IPS DF 6.9 (cell line): Measurements from ENCODE around the gene FAM241A.
"Not testable (repeated sequence)": the region's sequence is repeated elsewhere in the genome, so short reads cannot be mapped to it uniquely, and the experiment has no call there.

Experiments
- DNase-seq: peaks from one replicate; pipeline ENCODE4 v3.0.0-alpha.2; 2013; ENCODE audit warnings: low read depth, low spot score
- H3K27ac ChIP-seq: one replicate; pipeline ENCODE4 v1.5.1; 2013; ENCODE audit warnings: low read length, control low read depth
- H3K27me3 ChIP-seq: 2 replicates; pipeline ENCODE4 v1.6.1; 2013; ENCODE audit warnings: mild to moderate bottlenecking, low read length; ENCODE audit not compliant: control insufficient read depth, insufficient read depth
- H3K36me3 ChIP-seq: 2 replicates; pipeline ENCODE4 v1.6.1; 2013; ENCODE audit warnings: low read length; ENCODE audit not compliant: control insufficient read depth, insufficient read depth
- H3K4me1 ChIP-seq: 2 replicates; pipeline ENCODE4 v1.6.1; 2013; ENCODE audit warnings: low read length; ENCODE audit not compliant: control insufficient read depth, insufficient read depth
- H3K4me3 ChIP-seq: 2 replicates; pipeline ENCODE4 v1.5.1; 2013; ENCODE audit warnings: mild to moderate bottlenecking, low read length
- H3K9me3 ChIP-seq: 2 replicates; pipeline ENCODE4 v1.6.1; 2013; ENCODE audit warnings: low read length, inconsistent platforms; ENCODE audit not compliant: control insufficient read depth, insufficient read depth
- WGBS: extraction: QIAGEN DNeasy Blood & Tissue Kit; methylation state at CpG from one replicate; pipeline ENCODE4 v1.1.7; 2013; ENCODE audit warnings: mixed read lengths, missing lambda C conversion rate; ENCODE audit not compliant: insufficient read length, insufficient coverage; 5-methylcytosine and 5-hydroxymethylcytosine counted together

FAM241A gene

GRCh38 chr4:112145326-112145789 is at the start of gene FAM241A:
FAM241A (plus strand) TSS chr4:112145454; CDS start chr4:112145581, 127 bp downstream.
- Histone ChIP-seq H3K27me3 (no peaks in the 10 kb centered on the region), H3K36me3 (no peaks in the 10 kb centered on the region), H3K4me1 (peaks cover 2% of the 10 kb centered on the region; the same call in 1 of the 2 replicates), H3K4me3 (peak within 1 kb of the TSS; percentile 66), H3K9me3 (no peaks in the 10 kb centered on the region), H3K27ac (no peak within 1 kb of the TSS)
- DNase-seq = no peak
- no CpG with 5 or more reads among the region's 70 CpGs for WGBS

- H3K9me3 ChIP-seq = no peaks in the 10 kb centered on the region
- no peaks in the 10 kb centered on the region for H3K27me3 ChIP-seq
- no peak for DNase-seq
- H3K4me3 ChIP-seq = no peak overlapping the region
- H3K4me1 ChIP-seq = no peaks in the 10 kb centered on the region
- H3K36me3 ChIP-seq = no peaks in the 10 kb centered on the region
- no peak overlapping the region for H3K27ac ChIP-seq
- WGBS = no CpG with 5 or more reads among the region's 4 CpGs
Observed at GRCh38 chr4:112098841-112099530, 46.3 kb upstream of the FAM241A start.

- H3K27ac ChIP-seq = no peak overlapping the region
- WGBS = no CpG with 5 or more reads among the region's 5 CpGs
- no peaks in the 10 kb centered on the region for H3K27me3 ChIP-seq
- H3K4me3 ChIP-seq = no peak overlapping the region
- H3K9me3 ChIP-seq = no peaks in the 10 kb centered on the region
- peak; percentile 9 for DNase-seq
- no peaks in the 10 kb centered on the region for H3K36me3 ChIP-seq
- H3K4me1 ChIP-seq = no peaks in the 10 kb centered on the region
Observed at GRCh38 chr4:112099701-112100297, 45.5 kb upstream of the FAM241A start.

- DNase-seq = no peak
- no peaks in the 10 kb centered on the region for H3K9me3 ChIP-seq
- no peak overlapping the region for H3K4me3 ChIP-seq
- WGBS = no CpG with 5 or more reads among the region's 6 CpGs
- no peaks in the 10 kb centered on the region for H3K4me1 ChIP-seq
- H3K27ac ChIP-seq = no peak overlapping the region
- H3K36me3 ChIP-seq = no peaks in the 10 kb centered on the region
- H3K27me3 ChIP-seq = no peaks in the 10 kb centered on the region
Observed at GRCh38 chr4:112102875-112103370, 42.3 kb upstream of the FAM241A start.

GRCh38 chr4:112105201-112105969 is 39.9 kb upstream of the FAM241A start:
- H3K4me1 ChIP-seq = no peaks in the 10 kb centered on the region
- no peaks in the 10 kb centered on the region for H3K9me3 ChIP-seq
- no peak for DNase-seq
- no peaks in the 10 kb centered on the region for H3K27me3 ChIP-seq
- H3K36me3 ChIP-seq = no peaks in the 10 kb centered on the region
- H3K4me3 ChIP-seq = no peak overlapping the region
- H3K27ac ChIP-seq = no peak overlapping the region
- WGBS = no CpG with 5 or more reads among the region's 2 CpGs

- Histone ChIP-seq H3K4me3 (no peak overlapping the region), H3K27me3 (no peaks in the 10 kb centered on the region), H3K36me3 (no peaks in the 10 kb centered on the region), H3K4me1 (no peaks in the 10 kb centered on the region), H3K27ac (no peak overlapping the region), H3K9me3 (no peaks in the 10 kb centered on the region)
- no CpG with 5 or more reads among the region's 3 CpGs for WGBS
- DNase-seq = no peak
Observed at GRCh38 chr4:112109360-112110058, 35.7 kb upstream of the FAM241A start.

GRCh38 chr4:112110059-112110425 is 35.2 kb upstream of the FAM241A start:
- Histone ChIP-seq H3K36me3 (no peaks in the 10 kb centered on the region), H3K4me1 (no peaks in the 10 kb centered on the region), H3K27ac (no peak overlapping the region), H3K9me3 (no peaks in the 10 kb centered on the region), H3K4me3 (no peak overlapping the region), H3K27me3 (no peaks in the 10 kb centered on the region)
- no peak for DNase-seq
- no CpG with 5 or more reads among the region's 1 CpG for WGBS

- H3K27ac ChIP-seq = no peak overlapping the region
- H3K36me3 ChIP-seq = no peaks in the 10 kb centered on the region
- WGBS = no CpG with 5 or more reads among the region's 1 CpG
- no peaks in the 10 kb centered on the region for H3K9me3 ChIP-seq
- DNase-seq = no peak
- no peaks in the 10 kb centered on the region for H3K4me1 ChIP-seq
- no peaks in the 10 kb centered on the region for H3K27me3 ChIP-seq
- H3K4me3 ChIP-seq = no peak overlapping the region
Observed at GRCh38 chr4:112111306-112111705, 33.9 kb upstream of the FAM241A start.

- not testable (repeated sequence) for H3K4me3 ChIP-seq, H3K27ac ChIP-seq, H3K4me1 ChIP-seq, DNase-seq, H3K9me3 ChIP-seq, H3K36me3 ChIP-seq, H3K27me3 ChIP-seq
- WGBS = no CpG with 5 or more reads among the region's 7 CpGs
Observed at GRCh38 chr4:112112095-112112494, 33.2 kb upstream of the FAM241A start.

GRCh38 chr4:112112590-112113170 is 32.6 kb upstream of the FAM241A start:
- no peaks in the 10 kb centered on the region for H3K9me3 ChIP-seq
- no peak overlapping the region for H3K27ac ChIP-seq
- H3K4me1 ChIP-seq = no peaks in the 10 kb centered on the region
- H3K27me3 ChIP-seq = no peaks in the 10 kb centered on the region
- H3K4me3 ChIP-seq = no peak overlapping the region
- no CpG with 5 or more reads among the region's 2 CpGs for WGBS
- H3K36me3 ChIP-seq = no peaks in the 10 kb centered on the region
- DNase-seq = no peak
